H1 (cell line): ENCODE data around the gene SSTR4. TPM values are rescaled to one million over a fixed set of nuclear protein-coding genes. Genes with fewer than 3 reads are reported as not detected.

Source experiments
- RBBP5 ChIP-seq: IDR thresholded peaks from 2 replicates; pipeline ENCODE4 v1.7.1; 2012; ENCODE audit warnings: low read depth, mild to moderate bottlenecking, inconsistent platforms, low read length, moderate library complexity, borderline replicate concordance
- RNF2 ChIP-seq: fragments of 200-900, 300-1000 bp; sonication (generic); IDR thresholded peaks from 2 replicates; pipeline ENCODE4 v1.7.1; 2016; ENCODE audit warnings: borderline replicate concordance, low read depth, mild to moderate bottlenecking, antibody characterized with exemption, low read length; ENCODE audit not compliant: poor library complexity, severe bottlenecking; ENCODE audit errors: missing control alignments
- SIRT6 ChIP-seq: IDR thresholded peaks from one replicate; pipeline ENCODE4 v1.7.1; 2012; ENCODE audit warnings: low read length, inconsistent platforms
- polyA plus RNA-seq, 7 experiments: library from polyadenylated mRNA; depleted of rRNA in 3 of 7; stranded (reverse) in 5 of 7; unstranded in 2 of 7; fragments of >200 nt in 5 of 7; fragments of 200-250 nt in 2 of 7; gene quantifications; 1 replicate in 5 of 7; 2 replicates in 1 of 7; 4 replicates in 1 of 7; pipeline versions ENCODE4 v1.2.1 to v1.2.3, GENCODE V29; 2011 to 2013; ENCODE audit warnings: missing spikeins in 2 of 7, mixed read lengths in 2 of 7
- total RNA-seq: library from RNA; stranded (reverse); fragmentation: NEBNext Ultra II Directional; extraction: Animal tissue kit (Norgen Biotek cat#: 25700); gene quantifications from 2 replicates; pipeline ENCODE4 v1.2.1, GENCODE V29; 2021
- TF ChIP-seq, protein P1 (sequence below): fragments of 300-600 bp; sonication (generic); IDR thresholded peaks from 2 replicates; pipeline ENCODE4 v1.7.1; 2012; ENCODE audit warnings: low read length, moderate library complexity, mild to moderate bottlenecking, inconsistent platforms; ENCODE audit not compliant: insufficient replicate concordance

Gene SSTR4
- total and polyA plus RNA-seq, 2 of the 8 experiments (the other 6 are each of a cell fraction or from before 2014, with no cell fraction given): 0.05 TPM; not detected in 1

DNA sequence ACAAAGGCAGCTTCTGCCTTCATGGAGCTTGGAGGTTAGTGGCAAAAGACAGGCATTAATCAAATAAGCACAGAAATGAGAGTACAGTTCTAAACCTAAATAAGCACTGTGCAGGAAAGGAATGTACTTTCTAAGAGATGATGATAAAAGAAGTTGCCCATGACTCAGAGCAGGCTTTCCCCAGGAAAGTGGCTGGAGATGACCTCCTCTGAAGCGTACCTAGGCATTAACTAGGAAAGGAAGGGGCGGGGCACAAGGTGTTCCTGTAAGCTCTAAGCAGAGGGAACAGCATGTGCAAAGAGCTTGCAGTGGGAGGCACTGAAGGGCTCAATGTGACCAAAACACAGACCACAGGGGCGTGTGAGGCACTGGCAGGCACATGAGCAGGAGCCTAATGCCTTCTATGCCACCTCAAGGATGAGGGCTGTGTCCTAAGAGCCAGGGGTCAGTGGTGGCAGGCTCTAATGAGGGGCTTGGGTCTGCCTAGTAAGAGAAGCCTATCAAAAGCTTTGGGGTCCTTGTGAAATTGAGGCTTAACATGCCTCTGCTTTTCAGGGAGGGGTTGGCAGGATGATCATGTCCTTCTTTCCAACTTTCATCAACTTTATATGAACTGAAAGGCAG, 4.9 kb downstream of the SSTR4 start (continued):
- TF ChIP-seq RBBP5 (no peak), SIRT6 (no peak), RNF2 (no peak)
- TF ChIP-seq, protein P1, sequence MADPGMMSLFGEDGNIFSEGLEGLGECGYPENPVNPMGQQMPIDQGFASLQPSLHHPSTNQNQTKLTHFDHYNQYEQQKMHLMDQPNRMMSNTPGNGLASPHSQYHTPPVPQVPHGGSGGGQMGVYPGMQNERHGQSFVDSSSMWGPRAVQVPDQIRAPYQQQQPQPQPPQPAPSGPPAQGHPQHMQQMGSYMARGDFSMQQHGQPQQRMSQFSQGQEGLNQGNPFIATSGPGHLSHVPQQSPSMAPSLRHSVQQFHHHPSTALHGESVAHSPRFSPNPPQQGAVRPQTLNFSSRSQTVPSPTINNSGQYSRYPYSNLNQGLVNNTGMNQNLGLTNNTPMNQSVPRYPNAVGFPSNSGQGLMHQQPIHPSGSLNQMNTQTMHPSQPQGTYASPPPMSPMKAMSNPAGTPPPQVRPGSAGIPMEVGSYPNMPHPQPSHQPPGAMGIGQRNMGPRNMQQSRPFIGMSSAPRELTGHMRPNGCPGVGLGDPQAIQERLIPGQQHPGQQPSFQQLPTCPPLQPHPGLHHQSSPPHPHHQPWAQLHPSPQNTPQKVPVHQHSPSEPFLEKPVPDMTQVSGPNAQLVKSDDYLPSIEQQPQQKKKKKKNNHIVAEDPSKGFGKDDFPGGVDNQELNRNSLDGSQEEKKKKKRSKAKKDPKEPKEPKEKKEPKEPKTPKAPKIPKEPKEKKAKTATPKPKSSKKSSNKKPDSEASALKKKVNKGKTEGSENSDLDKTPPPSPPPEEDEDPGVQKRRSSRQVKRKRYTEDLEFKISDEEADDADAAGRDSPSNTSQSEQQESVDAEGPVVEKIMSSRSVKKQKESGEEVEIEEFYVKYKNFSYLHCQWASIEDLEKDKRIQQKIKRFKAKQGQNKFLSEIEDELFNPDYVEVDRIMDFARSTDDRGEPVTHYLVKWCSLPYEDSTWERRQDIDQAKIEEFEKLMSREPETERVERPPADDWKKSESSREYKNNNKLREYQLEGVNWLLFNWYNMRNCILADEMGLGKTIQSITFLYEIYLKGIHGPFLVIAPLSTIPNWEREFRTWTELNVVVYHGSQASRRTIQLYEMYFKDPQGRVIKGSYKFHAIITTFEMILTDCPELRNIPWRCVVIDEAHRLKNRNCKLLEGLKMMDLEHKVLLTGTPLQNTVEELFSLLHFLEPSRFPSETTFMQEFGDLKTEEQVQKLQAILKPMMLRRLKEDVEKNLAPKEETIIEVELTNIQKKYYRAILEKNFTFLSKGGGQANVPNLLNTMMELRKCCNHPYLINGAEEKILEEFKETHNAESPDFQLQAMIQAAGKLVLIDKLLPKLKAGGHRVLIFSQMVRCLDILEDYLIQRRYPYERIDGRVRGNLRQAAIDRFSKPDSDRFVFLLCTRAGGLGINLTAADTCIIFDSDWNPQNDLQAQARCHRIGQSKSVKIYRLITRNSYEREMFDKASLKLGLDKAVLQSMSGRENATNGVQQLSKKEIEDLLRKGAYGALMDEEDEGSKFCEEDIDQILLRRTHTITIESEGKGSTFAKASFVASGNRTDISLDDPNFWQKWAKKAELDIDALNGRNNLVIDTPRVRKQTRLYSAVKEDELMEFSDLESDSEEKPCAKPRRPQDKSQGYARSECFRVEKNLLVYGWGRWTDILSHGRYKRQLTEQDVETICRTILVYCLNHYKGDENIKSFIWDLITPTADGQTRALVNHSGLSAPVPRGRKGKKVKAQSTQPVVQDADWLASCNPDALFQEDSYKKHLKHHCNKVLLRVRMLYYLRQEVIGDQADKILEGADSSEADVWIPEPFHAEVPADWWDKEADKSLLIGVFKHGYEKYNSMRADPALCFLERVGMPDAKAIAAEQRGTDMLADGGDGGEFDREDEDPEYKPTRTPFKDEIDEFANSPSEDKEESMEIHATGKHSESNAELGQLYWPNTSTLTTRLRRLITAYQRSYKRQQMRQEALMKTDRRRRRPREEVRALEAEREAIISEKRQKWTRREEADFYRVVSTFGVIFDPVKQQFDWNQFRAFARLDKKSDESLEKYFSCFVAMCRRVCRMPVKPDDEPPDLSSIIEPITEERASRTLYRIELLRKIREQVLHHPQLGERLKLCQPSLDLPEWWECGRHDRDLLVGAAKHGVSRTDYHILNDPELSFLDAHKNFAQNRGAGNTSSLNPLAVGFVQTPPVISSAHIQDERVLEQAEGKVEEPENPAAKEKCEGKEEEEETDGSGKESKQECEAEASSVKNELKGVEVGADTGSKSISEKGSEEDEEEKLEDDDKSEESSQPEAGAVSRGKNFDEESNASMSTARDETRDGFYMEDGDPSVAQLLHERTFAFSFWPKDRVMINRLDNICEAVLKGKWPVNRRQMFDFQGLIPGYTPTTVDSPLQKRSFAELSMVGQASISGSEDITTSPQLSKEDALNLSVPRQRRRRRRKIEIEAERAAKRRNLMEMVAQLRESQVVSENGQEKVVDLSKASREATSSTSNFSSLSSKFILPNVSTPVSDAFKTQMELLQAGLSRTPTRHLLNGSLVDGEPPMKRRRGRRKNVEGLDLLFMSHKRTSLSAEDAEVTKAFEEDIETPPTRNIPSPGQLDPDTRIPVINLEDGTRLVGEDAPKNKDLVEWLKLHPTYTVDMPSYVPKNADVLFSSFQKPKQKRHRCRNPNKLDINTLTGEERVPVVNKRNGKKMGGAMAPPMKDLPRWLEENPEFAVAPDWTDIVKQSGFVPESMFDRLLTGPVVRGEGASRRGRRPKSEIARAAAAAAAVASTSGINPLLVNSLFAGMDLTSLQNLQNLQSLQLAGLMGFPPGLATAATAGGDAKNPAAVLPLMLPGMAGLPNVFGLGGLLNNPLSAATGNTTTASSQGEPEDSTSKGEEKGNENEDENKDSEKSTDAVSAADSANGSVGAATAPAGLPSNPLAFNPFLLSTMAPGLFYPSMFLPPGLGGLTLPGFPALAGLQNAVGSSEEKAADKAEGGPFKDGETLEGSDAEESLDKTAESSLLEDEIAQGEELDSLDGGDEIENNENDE: no peak
